CD4-positive, alpha-beta T cell (primary cell): ENCODE results near the gene CTTN. TPM values are rescaled to one million over a fixed set of nuclear protein-coding genes. Genes with fewer than 3 reads are reported as not detected.
"Not testable (repeated sequence)": the region's sequence is repeated elsewhere in the genome, so short reads cannot be mapped to it uniquely, and the experiment has no call there.

Experiments
- ATAC-seq: fragments of 200-7000 bp; cut with Tn5 transposase; one replicate; pipeline ENCODE4 v1.10.0; 2022; ENCODE audit warnings: mild to moderate bottlenecking; ENCODE audit not compliant: poor library complexity
- CTCF ChIA-PET: fragments of 350-600 bp; sonication (Branson Sonifier 250); formaldehyde crosslinking; loops from one replicate; lab custom pipeline; 2021; ENCODE audit warnings: antibody characterized with exemption, inconsistent platforms; lab: Charles Lee
- POLR2A ChIA-PET: fragments of 350-600 bp; sonication (Branson Sonifier 250); formaldehyde crosslinking; loops from one replicate; lab custom pipeline; 2021; ENCODE audit warnings: antibody characterized with exemption, inconsistent platforms; lab: Charles Lee
- DNase-seq, 14 experiments: peaks; one replicate each; pipeline ENCODE4 v3.0.0-alpha.2; 2013 to 2020; ENCODE audit warnings: mixed read lengths in 2 of 14
- H3K27ac ChIP-seq, 2 donors: one replicate each; pipeline versions ENCODE4 v1.5.1 to v1.7.0; 2013; ENCODE audit warnings: low read length in 2 of 2, low read depth in 1 of 2, mild to moderate bottlenecking in 1 of 2
- H3K27me3 ChIP-seq, 2 experiments: 1 replicate in 1 of 2; 2 replicates in 1 of 2; pipeline versions ENCODE4 v1.6.1 to v1.7.0; 2013; ENCODE audit warnings: low read length in 2 of 2, control low read depth in 1 of 2, mild to moderate bottlenecking in 1 of 2, moderate library complexity in 1 of 2; ENCODE audit not compliant: insufficient read depth in 2 of 2, control insufficient read depth in 1 of 2
- H3K36me3 ChIP-seq: one replicate; pipeline ENCODE4 v1.6.1; 2013; ENCODE audit warnings: low read length, control low read depth; ENCODE audit not compliant: insufficient read depth
- H3K4me1 ChIP-seq: one replicate; pipeline ENCODE4 v1.6.1; 2013; ENCODE audit warnings: low read length, control low read depth; ENCODE audit not compliant: insufficient read depth
- H3K4me3 ChIP-seq: one replicate; pipeline ENCODE4 v1.5.1; 2013; ENCODE audit warnings: mild to moderate bottlenecking, low read length, moderate library complexity
- H3K9me3 ChIP-seq, 2 experiments: 1 replicate in 1 of 2; 2 replicates in 1 of 2; pipeline versions ENCODE4 v1.6.1 to v1.7.0; 2013; ENCODE audit warnings: low read length in 2 of 2, mild to moderate bottlenecking in 2 of 2, control low read depth in 1 of 2, moderate library complexity in 1 of 2; ENCODE audit not compliant: control insufficient read depth in 1 of 2, insufficient read depth in 1 of 2
- H3K27ac Mint-ChIP-seq: one replicate; pipeline ENCODE4 v1.8.0; 2020; ENCODE audit warnings: mixed read lengths
- H3K27me3 Mint-ChIP-seq: one replicate; pipeline ENCODE4 v1.8.0; 2021; ENCODE audit warnings: mixed read lengths
- H3K36me3 Mint-ChIP-seq: one replicate; pipeline ENCODE4 v1.8.0; 2021; ENCODE audit warnings: low read depth, mixed read lengths
- H3K4me1 Mint-ChIP-seq: one replicate; pipeline ENCODE4 v1.8.0; 2021; ENCODE audit warnings: low read depth, mixed read lengths
- H3K4me3 Mint-ChIP-seq: one replicate; pipeline ENCODE4 v1.8.0; 2020; ENCODE audit warnings: mild to moderate bottlenecking, mixed read lengths
- H3K9me3 Mint-ChIP-seq: one replicate; pipeline ENCODE4 v1.8.0; 2020; ENCODE audit warnings: mixed read lengths
- CTCF ChIP-seq: fragments of 200-600 bp; IDR thresholded peaks from one replicate; pipeline ENCODE4 v1.8.0; 2022; ENCODE audit warnings: antibody characterized with exemption, mild to moderate bottlenecking
- intact Hi-C, 2 experiments: fragments of 100-400 bp; cut with DNase I in 1 of 2; cut with micrococcal nuclease in 1 of 2; formaldehyde crosslinking; loops; one replicate each; pipeline versions ENCODE4 v1.15.1 to v1.9.0; 2023 to 2025; cut with DNase I, micrococcal nuclease
- total RNA-seq, 174 experiments: library from RNA in 2 of 174; stranded (reverse) in 2 of 174; gene quantifications; one replicate each; pipeline ENCODE4 v1.2.3 and lab custom pipeline; 2021 to 2026

CTTN gene
- total RNA-seq, 2 experiments from 2014 or later: 0.45 to 0.80 TPM

DNA sequence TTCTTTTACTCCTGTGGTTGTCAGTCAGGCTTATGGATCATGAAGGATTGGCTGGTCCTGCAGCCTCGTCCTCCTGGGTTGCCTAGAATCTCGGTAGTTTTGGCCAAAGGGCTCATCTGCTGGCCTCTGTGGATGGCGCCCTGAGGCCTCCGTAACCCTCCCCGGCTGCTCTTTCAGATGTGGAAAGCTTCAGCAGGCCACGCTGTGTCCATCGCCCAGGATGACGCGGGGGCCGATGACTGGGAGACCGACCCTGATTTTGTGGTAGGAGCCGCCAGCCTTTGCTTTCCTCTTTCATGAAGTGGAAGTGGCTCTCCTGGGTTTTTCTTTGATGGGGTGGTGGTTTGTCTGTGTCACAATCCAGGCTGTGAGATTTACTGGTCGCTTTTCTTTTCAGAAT, 8.8 kb downstream of the CTTN start:
- CTCF ChIA-PET: no interaction called here
- H3K4me3 Mint-ChIP-seq: no peak overlapping the region
- POLR2A ChIA-PET: no interaction called here
- H3K4me1 Mint-ChIP-seq: no peaks in the 10 kb centered on the region
- no peaks in the 10 kb centered on the region for H3K9me3 ChIP-seq
- no peaks in the 10 kb centered on the region for H3K27me3 Mint-ChIP-seq
- intact Hi-C loops: no loop called here
- H3K27ac Mint-ChIP-seq: no peak overlapping the region
- ATAC-seq (no peak), DNase-seq (no peak)
- no peaks in the 10 kb centered on the region for H3K9me3 Mint-ChIP-seq
- H3K4me3 ChIP-seq: no peak overlapping the region
- H3K36me3 ChIP-seq: no peaks in the 10 kb centered on the region
- H3K4me1 ChIP-seq: no peaks in the 10 kb centered on the region
- no peaks in the 10 kb centered on the region for H3K27me3 ChIP-seq
- H3K27ac ChIP-seq: no peak overlapping the region
- H3K36me3 Mint-ChIP-seq: no peaks in the 10 kb centered on the region
- no peak for TF ChIP-seq CTCF

DNA sequence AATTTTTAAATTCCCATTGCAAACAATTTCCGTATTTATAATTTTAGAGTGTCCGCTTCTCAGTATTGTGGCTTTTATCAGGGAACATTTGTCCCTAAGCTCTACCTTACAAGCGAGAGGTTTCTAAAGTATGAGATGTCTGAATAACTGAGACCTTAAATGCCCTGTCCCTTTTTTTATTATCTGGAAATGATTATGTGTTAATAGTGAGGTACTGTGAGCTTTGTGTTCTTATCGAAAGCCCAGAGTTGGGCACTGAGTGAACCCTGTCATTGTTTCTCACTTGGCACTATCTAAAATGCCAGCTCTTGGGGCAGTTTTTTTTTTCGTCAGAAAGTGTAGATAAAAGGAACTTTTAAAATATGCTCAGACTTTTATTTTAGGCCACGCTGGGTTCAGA, 9.5 kb downstream of the CTTN start:
- no peaks in the 10 kb centered on the region for H3K4me1 Mint-ChIP-seq
- H3K4me3 ChIP-seq: no peak overlapping the region
- H3K36me3 Mint-ChIP-seq: no peaks in the 10 kb centered on the region
- ChIA-PET CTCF (no interaction called here), POLR2A (no interaction called here)
- no peaks in the 10 kb centered on the region for H3K9me3 ChIP-seq
- H3K27ac ChIP-seq: no peak overlapping the region
- no peaks in the 10 kb centered on the region for H3K4me1 ChIP-seq
- H3K27me3 Mint-ChIP-seq: no peaks in the 10 kb centered on the region
- intact Hi-C loops: no loop called here
- no peak overlapping the region for H3K27ac Mint-ChIP-seq
- H3K9me3 Mint-ChIP-seq: no peaks in the 10 kb centered on the region
- DNase-seq: no peak
- ATAC-seq: no peak
- no peaks in the 10 kb centered on the region for H3K27me3 ChIP-seq
- TF ChIP-seq CTCF: no peak
- H3K4me3 Mint-ChIP-seq: no peak overlapping the region
- no peaks in the 10 kb centered on the region for H3K36me3 ChIP-seq

DNA sequence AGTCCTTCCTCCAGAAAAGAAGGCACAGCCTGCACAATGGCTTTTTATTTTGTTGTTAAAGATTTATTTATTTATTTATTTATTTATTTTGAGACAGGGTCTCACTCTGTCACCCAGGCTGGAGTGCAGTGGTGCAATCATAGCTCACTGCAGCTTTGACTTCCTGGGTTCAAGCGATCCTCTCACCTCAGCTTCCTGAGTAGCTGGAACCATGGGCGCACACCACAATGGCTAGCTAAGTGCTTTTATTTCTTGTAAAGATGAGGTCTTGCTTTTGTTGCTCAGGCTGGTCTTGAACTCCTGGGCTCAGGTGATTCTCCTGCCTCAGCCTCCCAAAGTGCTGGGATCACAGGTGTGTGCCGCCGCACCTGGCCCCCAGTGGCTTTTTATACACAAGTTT, 10.0 kb downstream of the CTTN start:
- POLR2A ChIA-PET, H3K36me3 ChIP-seq, ATAC-seq, H3K27me3 ChIP-seq, H3K9me3 ChIP-seq, H3K4me1 Mint-ChIP-seq, H3K27ac ChIP-seq, H3K9me3 Mint-ChIP-seq, intact Hi-C loops, H3K36me3 Mint-ChIP-seq, H3K4me1 ChIP-seq, DNase-seq, H3K27ac Mint-ChIP-seq, CTCF ChIA-PET, H3K4me3 Mint-ChIP-seq, H3K27me3 Mint-ChIP-seq, H3K4me3 ChIP-seq: not testable (repeated sequence)

DNA sequence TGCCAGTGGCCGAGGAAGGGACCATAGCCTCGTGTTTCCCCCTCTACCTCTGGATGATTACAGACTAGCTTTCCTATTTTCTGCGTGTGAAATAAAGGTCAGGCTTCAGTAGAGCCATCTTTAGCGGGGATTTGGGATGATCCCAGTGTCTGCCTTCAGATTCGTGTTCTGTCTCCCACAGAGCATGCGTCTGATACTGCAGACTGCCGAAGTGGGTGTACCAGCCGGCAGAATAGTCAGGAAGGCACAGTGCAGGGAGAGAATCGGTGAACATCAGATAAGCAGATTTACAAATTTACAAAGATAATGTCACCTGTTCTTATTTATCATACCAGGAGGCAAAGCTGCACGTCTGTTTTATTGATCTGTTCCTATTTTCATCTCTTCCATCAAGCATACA, 11.1 kb downstream of the CTTN start:
- Histone ChIP-seq H3K27me3 (no peaks in the 10 kb centered on the region), H3K4me1 (no peaks in the 10 kb centered on the region), H3K9me3 (no peaks in the 10 kb centered on the region), H3K4me3 (no peak overlapping the region), H3K36me3 (no peaks in the 10 kb centered on the region), H3K27ac (no peak overlapping the region)
- H3K27ac Mint-ChIP-seq: no peak overlapping the region
- H3K36me3 Mint-ChIP-seq: no peaks in the 10 kb centered on the region
- H3K27me3 Mint-ChIP-seq: no peaks in the 10 kb centered on the region
- no peaks in the 10 kb centered on the region for H3K4me1 Mint-ChIP-seq
- H3K4me3 Mint-ChIP-seq: no peak overlapping the region
- no peak for ATAC-seq
- TF ChIP-seq CTCF: no peak
- ChIA-PET POLR2A (no interaction called here), CTCF (no interaction called here)
- no peak for DNase-seq
- intact Hi-C loops: no loop called here
- no peaks in the 10 kb centered on the region for H3K9me3 Mint-ChIP-seq
